Naive thymus-derived CD8-positive, alpha-beta T cell (primary cell): ENCODE results near the gene CFAP20. TPM values are rescaled to one million over a fixed set of nuclear protein-coding genes. Genes with fewer than 3 reads are reported as not detected.
A peak's percentile ranks its signal among the peaks of the same experiment; 100 is the strongest.

Experiments
- ATAC-seq, 2 donors: fragments of 150-1000 bp; cut with Tn5 transposase in 1 of 2; sonication (Bioruptor Pico), chemical (Tn5 transposase) in 1 of 2; 1 replicate in 1 of 2; 2 replicates in 1 of 2; pipeline ENCODE4 v1.10.0; 2021; ENCODE audit warnings: mild to moderate bottlenecking in 2 of 2, moderate library complexity in 2 of 2
- POLR2A ChIA-PET: fragments of 350-600 bp; sonication (Branson Sonifier 250); formaldehyde crosslinking; loops from one replicate; lab custom pipeline; 2021; ENCODE audit warnings: antibody characterized with exemption; lab: Charles Lee
- DNase-seq, 10 donors: peaks; one replicate each; pipeline versions ENCODE4 v3.0.0 to v3.0.0-alpha.2; 2020 to 2022
- H3K27ac Mint-ChIP-seq, 10 donors: one replicate each; pipeline ENCODE4 v1.8.0; 2020 to 2022; ENCODE audit warnings: mild to moderate bottlenecking in 10 of 10, mixed read lengths in 10 of 10, moderate library complexity in 4 of 10, inconsistent platforms in 1 of 10
- H3K27me3 Mint-ChIP-seq, 5 donors: one replicate each; pipeline ENCODE4 v1.8.0; 2021 to 2022; ENCODE audit warnings: mixed read lengths in 5 of 5
- H3K36me3 Mint-ChIP-seq, 3 donors: one replicate each; pipeline ENCODE4 v1.8.0; 2020 to 2022; ENCODE audit warnings: mixed read lengths in 3 of 3, mild to moderate bottlenecking in 2 of 3, inconsistent platforms in 1 of 3
- H3K4me1 Mint-ChIP-seq, 4 donors: one replicate each; pipeline ENCODE4 v1.8.0; 2021 to 2022; ENCODE audit warnings: mixed read lengths in 4 of 4
- H3K4me3 Mint-ChIP-seq, 10 donors: one replicate each; pipeline ENCODE4 v1.8.0; 2020 to 2022; ENCODE audit warnings: mild to moderate bottlenecking in 10 of 10, mixed read lengths in 10 of 10, moderate library complexity in 6 of 10, inconsistent platforms in 1 of 10
- H3K9me3 Mint-ChIP-seq, 9 donors: one replicate each; pipeline ENCODE4 v1.8.0; 2020 to 2022; ENCODE audit warnings: mixed read lengths in 9 of 9, mild to moderate bottlenecking in 3 of 9, inconsistent platforms in 1 of 9, moderate library complexity in 1 of 9
- polyA plus RNA-seq, 3 donors: library from polyadenylated mRNA; unstranded; fragments of 300-500 nt; fragmentation: Illumina TruSeq; gene quantifications; one replicate each; pipeline ENCODE4 v1.2.3, GENCODE V29; 2021
- total RNA-seq, 8 experiments: library from RNA in 2 of 8; stranded (reverse) in 2 of 8; gene quantifications; one replicate each; pipeline ENCODE4 v1.2.3 and lab custom pipeline; 2021 to 2026

The CFAP20 gene
- total and polyA plus RNA-seq, 5 experiments from 2014 or later: 23.9 to 38.8 (median 27.5) TPM

GRCh38 chr16:58148526-58148925 is 19.3 kb upstream of the CFAP20 start:
- Mint-ChIP-seq H3K27me3 (no peaks in the 10 kb centered on the region), H3K4me1 (peaks cover 0 to 2% (median 0%) of the 10 kb centered on the region in 4 donors), H3K36me3 (peaks cover 0 to 23% (median 18%) of the 10 kb centered on the region in 3 donors), H3K4me3 (no peak overlapping the region), H3K9me3 (no peaks in the 10 kb centered on the region), H3K27ac (no peak overlapping the region)
- POLR2A ChIA-PET: no interaction called here
- DNase-seq: no peak
- ATAC-seq: no peak

DNA sequence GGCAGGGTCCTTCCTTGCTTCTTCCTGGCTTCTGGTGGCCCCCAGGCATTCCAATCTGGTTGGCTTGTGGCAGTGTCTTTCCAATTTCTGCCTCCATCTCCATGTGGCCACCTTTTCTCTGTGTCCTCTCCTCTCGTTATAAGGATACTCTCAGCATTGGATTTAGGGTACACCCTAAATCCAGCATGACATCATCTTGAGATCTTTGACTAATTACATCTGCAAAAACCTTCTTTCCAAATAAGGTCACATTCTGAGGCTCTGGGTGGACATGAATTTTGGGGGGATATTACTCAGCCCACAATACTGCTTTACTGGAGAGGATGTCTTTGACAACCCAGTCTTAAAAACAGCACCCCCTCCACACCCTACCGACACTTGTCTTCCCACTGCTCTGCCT is 18.9 kb upstream of the CFAP20 start:
- Mint-ChIP-seq H3K4me3 (no peak overlapping the region), H3K36me3 (peaks cover 0 to 24% (median 18%) of the 10 kb centered on the region in 3 donors), H3K9me3 (no peaks in the 10 kb centered on the region), H3K27ac (peak overlapping the region in 1 of 10 donors; percentile 5), H3K4me1 (peaks cover 0 to 2% (median 0%) of the 10 kb centered on the region in 4 donors), H3K27me3 (no peaks in the 10 kb centered on the region)
- ATAC-seq: no peak
- DNase-seq: no peak
- POLR2A ChIA-PET: no interaction called here

DNA sequence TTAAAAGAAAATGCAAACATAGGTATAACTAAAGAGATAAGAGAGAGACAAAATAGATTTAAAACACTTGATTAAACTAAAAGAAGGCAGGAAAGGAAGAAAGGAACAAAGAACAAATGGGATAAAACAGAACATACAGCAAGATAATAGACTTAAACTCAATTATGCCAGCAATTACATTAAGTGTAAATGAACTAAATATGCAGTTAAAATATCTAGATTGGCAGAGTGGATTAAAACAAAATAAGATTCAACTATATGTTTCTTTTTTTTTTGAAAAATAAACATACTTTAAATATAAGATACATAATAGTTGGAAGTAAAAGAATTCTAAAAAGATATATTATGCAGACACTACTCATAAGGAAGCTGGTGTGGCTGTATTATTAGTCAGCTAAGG is 9.7 kb upstream of the CFAP20 start:
- Mint-ChIP-seq H3K36me3 (peaks cover 15 to 50% (median 35%) of the 10 kb centered on the region in 3 donors), H3K27ac (no peak overlapping the region), H3K4me3 (no peak overlapping the region), H3K9me3 (peaks cover 0 to 26% (median 9%) of the 10 kb centered on the region in 9 donors), H3K4me1 (no peaks in the 10 kb centered on the region), H3K27me3 (no peaks in the 10 kb centered on the region)
- DNase-seq (no peak), ATAC-seq (no peak)
- POLR2A ChIA-PET: no interaction called here

DNA sequence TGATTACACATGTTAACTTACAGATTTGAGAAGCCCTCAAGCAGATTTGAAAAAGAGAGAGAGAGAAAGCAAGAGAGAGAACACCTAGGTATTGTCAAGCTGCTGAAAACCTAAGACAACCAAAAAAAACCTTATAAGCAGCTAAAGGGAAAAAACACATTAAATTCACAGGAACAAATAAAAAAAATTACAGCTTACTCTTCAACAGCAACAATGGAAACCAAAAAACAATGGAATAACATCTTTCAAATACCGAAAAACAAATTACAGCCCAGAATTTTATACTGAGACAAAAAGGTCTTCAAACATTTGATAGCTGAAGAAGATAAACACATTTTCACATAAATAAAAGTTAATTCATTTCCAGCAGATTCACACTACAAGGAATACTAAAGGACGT is 8.4 kb upstream of the CFAP20 start:
- Mint-ChIP-seq H3K9me3 (peaks cover 0 to 26% (median 9%) of the 10 kb centered on the region in 9 donors), H3K4me3 (no peak overlapping the region)

GRCh38 chr16:58128711-58129096 is 477 bp downstream of the CFAP20 start:
- POLR2A ChIA-PET: interaction anchor here (0.6 to 1.8 kb wide), 20 partner anchors 8 to 1452 kb away, joined by 3 to 12 read pairs (median 4); partner anchors contain the start of genes GINS3, KATNB1, SETD6 and ZNF319
- H3K27me3 Mint-ChIP-seq: no peaks in the 10 kb centered on the region

More for the DNA sequence above, 8.4 kb upstream of the CFAP20 start:
- Mint-ChIP-seq H3K36me3 (peaks cover 15 to 45% (median 35%) of the 10 kb centered on the region in 3 donors), H3K4me1 (no peaks in the 10 kb centered on the region), H3K27me3 (no peaks in the 10 kb centered on the region), H3K27ac (no peak overlapping the region)
- DNase-seq: no peak
- POLR2A ChIA-PET: no interaction called here
- ATAC-seq: no peak

DNA sequence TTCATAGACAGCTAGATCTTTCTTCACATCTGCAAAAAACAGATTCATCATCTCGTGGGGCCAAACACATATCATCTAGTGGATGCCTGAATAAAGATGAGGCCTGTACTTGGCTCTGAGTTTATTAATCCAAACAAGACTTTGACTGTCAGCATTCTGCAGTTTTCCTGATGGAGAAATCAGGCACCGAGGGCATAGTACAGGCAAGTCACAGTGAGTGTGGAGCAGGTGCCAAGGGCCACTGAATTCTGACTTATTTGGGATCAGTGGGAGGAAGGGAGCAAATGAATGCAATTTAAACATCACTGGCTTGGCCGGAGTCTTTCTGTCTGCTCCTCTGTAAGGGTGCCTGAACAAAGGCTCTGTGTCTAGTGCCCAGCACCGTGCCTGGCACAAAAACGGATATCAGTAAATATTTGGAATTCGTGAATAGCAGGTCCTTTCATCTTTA is 975 bp downstream of the CFAP20 start:
- ATAC-seq: no peak
- Mint-ChIP-seq H3K4me1 (peaks cover 21 to 57% (median 52%) of the 10 kb centered on the region in 4 donors), H3K4me3 (peak overlapping the region; percentile 90 to 100 (median 93)), H3K36me3 (no peaks in the 10 kb centered on the region), H3K27ac (peak overlapping the region; percentile 83 to 98 (median 96)), H3K27me3 (no peaks in the 10 kb centered on the region), H3K9me3 (peaks cover 0 to 6% (median 0%) of the 10 kb centered on the region in 9 donors)
- DNase-seq: peak in 2 of 10 donors; percentile 32 to 39
- POLR2A ChIA-PET: no interaction called here

More at GRCh38 chr16:58128711-58129096, 477 bp downstream of the CFAP20 start:
- H3K4me3 Mint-ChIP-seq: peak overlapping the region; percentile 90 to 100 (median 93)
- peaks cover 20 to 54% (median 51%) of the 10 kb centered on the region in 4 donors for H3K4me1 Mint-ChIP-seq
- H3K27ac Mint-ChIP-seq: peak overlapping the region; percentile 89 to 98 (median 97)
- ATAC-seq (peak; percentile 2 to 14), DNase-seq (peak in 3 of 10 donors; percentile 16 to 39 (median 39))
- H3K9me3 Mint-ChIP-seq: peaks cover 0 to 6% (median 0%) of the 10 kb centered on the region in 9 donors
- H3K36me3 Mint-ChIP-seq: no peaks in the 10 kb centered on the region

DNA sequence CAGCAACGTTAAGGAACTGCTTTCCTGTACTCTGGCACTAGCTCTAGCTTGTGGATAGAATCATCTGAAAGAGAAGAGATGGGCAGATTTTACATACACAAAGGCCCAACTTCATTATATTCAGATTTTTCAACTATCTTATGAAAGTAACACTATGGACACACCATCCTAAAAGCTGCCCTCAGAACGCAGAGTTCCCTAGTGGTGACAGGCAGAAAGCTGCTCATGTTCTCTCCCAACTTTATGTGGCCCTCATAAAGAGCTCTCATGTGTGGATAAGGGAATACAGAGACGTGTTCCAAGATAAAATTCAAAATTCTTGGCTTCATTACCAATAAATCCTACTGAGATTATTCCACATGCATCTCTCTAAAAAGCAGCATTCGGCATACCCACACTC is 1.5 kb downstream of the CFAP20 start:
- Mint-ChIP-seq H3K4me1 (peaks cover 21 to 60% (median 55%) of the 10 kb centered on the region in 4 donors), H3K4me3 (peak overlapping the region; percentile 90 to 100 (median 93)), H3K27me3 (no peaks in the 10 kb centered on the region), H3K9me3 (peaks cover 0 to 6% (median 0%) of the 10 kb centered on the region in 9 donors), H3K27ac (peak overlapping the region; percentile 83 to 98 (median 96)), H3K36me3 (peaks cover 0 to 1% (median 0%) of the 10 kb centered on the region in 3 donors)
- ATAC-seq (no peak), DNase-seq (peak in 2 of 10 donors; percentile 23 to 24)
- POLR2A ChIA-PET: no interaction called here

GRCh38 chr16:58127033-58127556 is 2.1 kb downstream of the CFAP20 start:
- Mint-ChIP-seq H3K36me3 (peaks cover 0 to 3% (median 0%) of the 10 kb centered on the region in 3 donors), H3K9me3 (peaks cover 0 to 6% (median 0%) of the 10 kb centered on the region in 9 donors), H3K27ac (peak overlapping the region; percentile 83 to 98 (median 96)), H3K4me3 (peak overlapping the region; percentile 90 to 100 (median 93)), H3K27me3 (no peaks in the 10 kb centered on the region), H3K4me1 (peaks cover 21 to 62% (median 59%) of the 10 kb centered on the region in 4 donors)
- DNase-seq: peak in 8 of 10 donors; percentile 32 to 82 (median 66)
- POLR2A ChIA-PET: interaction anchor here (0.6 kb wide), 1 partner anchor 101 kb away, joined by 3 read pairs; the partner anchor contains the start of gene MMP15
- ATAC-seq: peak; percentile 40 to 58

DNA sequence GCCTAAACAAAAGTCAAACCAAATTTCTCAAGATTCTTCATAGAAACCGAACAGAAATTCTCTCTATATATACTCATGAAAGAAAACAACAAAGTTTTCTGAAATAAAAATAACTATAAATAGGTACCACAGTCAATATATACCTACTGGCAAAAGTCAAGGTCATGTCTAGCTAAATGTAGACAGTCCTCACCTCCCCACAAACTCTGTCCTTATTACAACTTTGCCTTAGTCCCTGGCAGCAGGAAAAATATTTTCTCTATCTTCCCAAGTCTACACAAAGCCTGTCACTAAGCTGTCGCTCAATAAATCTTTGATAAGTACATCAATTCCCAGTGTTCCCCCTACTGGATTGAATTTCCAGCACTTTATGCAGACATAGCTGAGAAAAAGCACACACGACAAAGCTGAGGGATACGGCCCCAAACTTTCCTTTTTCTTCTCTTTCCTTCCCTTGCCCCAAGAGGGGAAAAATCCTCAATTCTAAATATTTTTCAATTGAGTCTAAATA is 2.7 kb downstream of the CFAP20 start:
- Mint-ChIP-seq H3K36me3 (peaks cover 0 to 3% (median 0%) of the 10 kb centered on the region in 3 donors), H3K4me1 (peaks cover 24 to 68% (median 64%) of the 10 kb centered on the region in 4 donors), H3K27ac (peak overlapping the region; percentile 83 to 98 (median 96)), H3K27me3 (no peaks in the 10 kb centered on the region), H3K9me3 (peaks cover 0 to 6% (median 0%) of the 10 kb centered on the region in 9 donors), H3K4me3 (peak overlapping the region; percentile 90 to 100 (median 93))
- ATAC-seq: no peak
- DNase-seq: peak in 1 of 10 donors; percentile 6
- POLR2A ChIA-PET: interaction anchor here (0.6 kb wide), 1 partner anchor 100 kb away, joined by 3 read pairs; the partner anchor contains the start of gene MMP15

DNA sequence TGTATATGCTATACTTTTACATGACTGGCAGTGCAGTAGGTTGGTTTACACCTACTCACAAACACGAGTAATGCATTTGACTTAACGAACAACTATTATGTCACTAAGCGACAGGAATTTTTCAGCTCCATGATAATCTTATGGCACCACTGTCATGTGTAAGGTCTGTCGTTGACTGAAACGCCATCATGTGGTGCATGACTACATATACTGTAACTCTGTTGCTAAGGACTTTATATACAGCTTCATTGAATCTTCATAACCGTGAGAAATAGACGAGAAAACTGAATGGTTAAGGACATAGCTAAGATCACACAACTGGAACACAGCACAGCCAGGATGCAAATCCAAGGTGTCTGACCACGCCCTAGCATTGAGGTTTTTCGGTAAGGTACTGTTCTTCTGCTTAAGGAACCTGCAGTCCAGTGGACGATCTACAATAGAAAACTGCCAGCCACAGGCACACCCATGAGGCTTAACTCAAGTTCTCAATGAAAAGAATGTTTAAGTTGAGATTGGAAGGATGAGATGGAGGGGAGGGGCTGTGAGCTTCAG is 3.3 kb downstream of the CFAP20 start:
- no peaks in the 10 kb centered on the region for H3K27me3 Mint-ChIP-seq
- H3K4me1 Mint-ChIP-seq: peaks cover 26 to 74% (median 69%) of the 10 kb centered on the region in 4 donors
- peak overlapping the region in 9 of 10 donors; percentile 64 to 98 (median 96) for H3K27ac Mint-ChIP-seq
- H3K36me3 Mint-ChIP-seq: peaks cover 0 to 3% (median 0%) of the 10 kb centered on the region in 3 donors
- DNase-seq: peak in 1 of 10 donors; percentile 15
- ATAC-seq: no peak
- peak overlapping the region; percentile 4 to 100 (median 45) for H3K4me3 Mint-ChIP-seq
- peaks cover 0 to 6% (median 0%) of the 10 kb centered on the region in 9 donors for H3K9me3 Mint-ChIP-seq
- POLR2A ChIA-PET: no interaction called here

DNA sequence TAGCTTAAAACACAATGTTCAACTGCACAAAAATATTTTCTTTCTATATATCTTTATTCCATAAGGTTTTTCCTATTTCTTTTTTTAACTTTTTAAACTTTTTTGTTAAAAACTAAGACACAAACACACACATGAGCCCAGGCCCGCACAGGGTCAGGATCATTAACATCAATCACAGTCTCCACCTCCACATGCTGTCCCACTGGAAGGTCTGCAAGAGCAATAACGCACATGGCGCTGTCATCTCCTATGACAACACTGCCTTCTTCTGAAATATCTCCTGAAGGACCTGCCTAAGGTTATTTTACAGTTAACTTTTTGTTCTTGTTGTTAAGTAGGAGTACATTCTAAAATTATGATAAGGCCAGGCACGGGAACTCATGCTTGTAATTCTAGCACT is 4.1 kb downstream of the CFAP20 start:
- peaks cover 29 to 83% (median 77%) of the 10 kb centered on the region in 4 donors for H3K4me1 Mint-ChIP-seq
- POLR2A ChIA-PET: no interaction called here
- peak overlapping the region in 7 of 10 donors; percentile 37 to 93 (median 74) for H3K27ac Mint-ChIP-seq
- peaks cover 0 to 3% (median 0%) of the 10 kb centered on the region in 3 donors for H3K36me3 Mint-ChIP-seq
- peak overlapping the region in 2 of 10 donors; percentile 12 to 29 for H3K4me3 Mint-ChIP-seq
- no peaks in the 10 kb centered on the region for H3K27me3 Mint-ChIP-seq
- peaks cover 0 to 6% (median 0%) of the 10 kb centered on the region in 9 donors for H3K9me3 Mint-ChIP-seq
- ATAC-seq (no peak), DNase-seq (no peak)

DNA sequence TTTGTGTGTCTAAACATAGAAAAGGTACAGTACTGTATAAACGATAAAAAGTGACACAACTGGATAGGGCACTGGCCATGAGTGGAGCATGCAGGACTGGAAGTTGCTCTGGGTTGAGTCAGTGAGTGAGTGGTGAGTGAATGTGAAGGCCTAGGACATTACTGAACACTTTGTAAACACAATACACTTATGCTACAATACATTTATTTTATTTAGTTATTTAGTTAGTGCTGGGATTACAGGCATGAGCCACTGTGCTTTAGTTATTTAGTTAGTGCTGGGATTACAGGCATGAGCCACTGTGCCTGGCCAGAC is 4.6 kb downstream of the CFAP20 start:
- H3K9me3 Mint-ChIP-seq: peaks cover 0 to 4% (median 0%) of the 10 kb centered on the region in 9 donors
- H3K27ac Mint-ChIP-seq: peak overlapping the region in 4 of 10 donors; percentile 41 to 77 (median 56)

More for the DNA sequence above, 4.6 kb downstream of the CFAP20 start:
- Mint-ChIP-seq H3K27me3 (no peaks in the 10 kb centered on the region), H3K4me1 (peaks cover 29 to 86% (median 76%) of the 10 kb centered on the region in 4 donors), H3K4me3 (peak overlapping the region in 1 of 10 donors; percentile 26), H3K36me3 (peaks cover 0 to 3% (median 0%) of the 10 kb centered on the region in 3 donors)
- DNase-seq (no peak), ATAC-seq (no peak)
- POLR2A ChIA-PET: no interaction called here
